HG03175 (cell line): ENCODE results near the gene ATP6V1F.

Experiments used
- ATAC-seq: cut with Tn5 transposase; IDR thresholded peaks from one replicate; pipeline ENCODE4 v1.9.1; 2021; ENCODE audit warnings: mild to moderate bottlenecking, moderate library complexity; ENCODE audit not compliant: unreplicated experiment

ATP6V1F gene

DNA sequence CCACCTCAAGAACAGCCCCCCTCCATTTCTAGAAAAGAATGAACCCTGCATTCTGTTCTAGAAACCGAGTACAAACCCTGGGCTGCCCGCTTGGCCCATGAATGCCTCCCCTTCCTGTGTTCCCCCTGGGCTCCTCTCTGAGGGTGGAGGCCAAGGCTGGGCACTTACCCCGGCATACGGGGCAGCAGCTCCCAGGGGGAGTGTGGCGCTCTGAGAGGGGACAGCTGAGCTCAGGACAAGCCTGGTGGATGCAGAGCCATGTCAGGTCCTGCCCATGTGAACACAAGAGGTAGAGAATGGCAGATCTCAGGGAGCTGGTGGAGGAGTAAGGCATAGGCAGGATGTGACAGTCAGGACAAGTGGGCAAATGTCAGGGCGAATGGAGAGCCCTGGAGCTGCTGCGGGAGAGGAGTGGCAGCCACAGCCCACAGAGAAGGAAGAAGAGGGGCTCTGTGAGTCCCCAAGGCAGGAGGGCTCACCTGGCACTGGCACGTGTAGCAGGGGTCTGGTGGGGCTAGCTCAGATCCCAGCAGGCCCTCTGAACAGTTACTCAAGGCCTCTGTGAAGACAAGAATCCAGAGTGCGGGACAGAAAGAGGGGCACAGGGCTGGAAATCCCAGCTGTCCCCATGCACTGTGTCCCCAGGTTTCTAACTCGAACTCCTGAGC, 18.9 kb downstream of the ATP6V1F start:
- no peak for ATAC-seq

DNA sequence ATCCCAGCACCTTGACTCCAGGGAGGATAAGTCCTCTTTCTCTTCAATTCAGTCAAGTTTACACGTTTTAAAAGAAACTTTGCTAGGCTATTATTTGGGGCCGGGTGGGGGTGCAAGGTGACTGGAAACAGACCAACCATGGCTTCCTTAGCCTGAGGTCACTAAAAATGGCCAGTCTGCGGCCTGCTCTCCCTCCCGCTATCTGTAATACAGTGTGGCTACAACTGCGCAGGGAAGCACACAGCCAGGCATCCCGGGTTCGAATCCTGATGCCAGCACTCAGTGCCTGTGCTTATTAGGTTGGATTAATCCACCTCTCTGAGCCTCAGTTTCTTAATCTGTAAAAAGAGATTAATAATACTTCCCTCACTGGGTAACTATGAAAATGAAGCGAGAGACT, 19.5 kb downstream of the ATP6V1F start:
- no peak for ATAC-seq

GRCh38 chr7:128883622-128884448, 21.2 kb downstream of the ATP6V1F start:
- peak; percentile 56 for ATAC-seq

GRCh38 chr7:128884561-128885369, 22.1 kb downstream of the ATP6V1F start:
- ATAC-seq: no peak

- ATAC-seq: no peak
Measured at GRCh38 chr7:128885370-128886187, 22.9 kb downstream of the ATP6V1F start.

- ATAC-seq: no peak
Measured at GRCh38 chr7:128886391-128887168, 23.9 kb downstream of the ATP6V1F start.

DNA sequence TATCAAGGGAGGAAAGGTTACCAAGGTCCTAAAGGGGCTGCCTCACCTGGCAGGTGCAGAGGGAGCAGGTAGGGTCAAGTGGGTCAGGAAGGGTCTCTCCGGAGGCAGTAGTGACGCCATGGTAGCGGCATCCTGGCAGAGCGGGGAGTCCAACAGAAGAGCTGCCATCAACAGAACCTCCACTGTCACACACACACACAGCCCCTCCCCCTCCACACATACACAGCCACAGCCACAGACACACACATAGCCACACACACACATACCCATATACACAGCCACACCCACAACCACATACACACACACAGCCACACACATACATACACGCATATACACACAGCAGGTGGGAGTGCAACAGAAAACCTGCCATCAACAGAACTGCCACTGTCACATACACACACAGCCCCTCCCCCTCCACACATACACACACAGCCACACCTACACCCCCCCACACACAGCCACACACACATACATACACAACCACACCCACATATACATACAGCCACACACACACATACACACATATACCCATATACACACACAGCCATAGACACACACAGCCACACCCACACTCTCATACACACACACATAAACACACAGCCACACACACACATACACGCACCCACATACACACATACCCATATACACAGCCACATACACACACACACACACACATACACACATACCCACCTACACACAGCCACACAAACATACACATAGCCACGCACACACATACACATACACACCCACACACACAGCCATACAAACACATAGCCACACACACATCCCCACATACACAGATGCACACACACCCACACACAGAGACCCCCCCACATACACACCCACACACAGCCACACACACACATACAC, 24.7 kb downstream of the ATP6V1F start:
- ATAC-seq: no peak

GRCh38 chr7:128888039-128888755, 25.5 kb downstream of the ATP6V1F start:
- no peak for ATAC-seq

DNA sequence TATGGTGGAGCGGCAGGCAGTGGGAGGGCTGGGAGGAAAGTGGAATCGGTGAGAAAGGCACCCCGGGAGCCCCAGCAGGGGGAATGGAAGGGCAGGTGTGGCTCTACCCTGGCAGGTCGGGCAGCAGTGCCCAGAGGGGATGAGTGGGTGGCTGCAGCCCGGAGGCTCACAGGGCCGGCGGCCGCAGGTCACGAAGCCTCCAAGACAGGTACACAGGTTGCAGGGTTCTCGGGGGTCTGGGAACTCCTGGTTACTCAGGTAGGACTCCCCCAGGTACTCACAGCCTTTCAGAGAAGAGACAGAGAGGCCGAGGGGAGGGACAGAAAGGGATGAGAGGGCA, 26.1 kb downstream of the ATP6V1F start:
- ATAC-seq: no peak

DNA sequence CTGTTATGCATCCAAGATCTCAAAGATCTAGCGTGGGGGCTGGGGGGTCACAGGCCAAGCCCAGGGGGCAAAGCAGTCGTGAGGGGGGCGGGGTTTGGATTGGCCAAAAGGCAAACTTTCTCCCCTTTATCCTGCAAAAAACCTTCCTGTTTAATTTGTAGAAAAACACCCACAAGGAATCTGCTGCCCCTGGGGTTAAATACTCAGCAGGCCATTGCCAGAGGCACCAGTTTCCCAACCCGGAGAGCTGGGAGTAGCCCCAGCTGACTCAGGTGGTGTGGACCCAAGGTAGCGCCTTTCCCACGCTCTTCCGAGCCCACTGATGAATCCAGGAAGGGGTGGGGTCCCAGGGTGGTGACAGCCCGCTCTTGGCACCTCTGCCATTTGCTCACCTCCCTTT, 26.5 kb downstream of the ATP6V1F start:
- ATAC-seq: no peak

GRCh38 chr7:128890306-128891109, 27.9 kb downstream of the ATP6V1F start:
- ATAC-seq: no peak

GRCh38 chr7:128891110-128891941, 28.7 kb downstream of the ATP6V1F start:
- no peak for ATAC-seq

DNA sequence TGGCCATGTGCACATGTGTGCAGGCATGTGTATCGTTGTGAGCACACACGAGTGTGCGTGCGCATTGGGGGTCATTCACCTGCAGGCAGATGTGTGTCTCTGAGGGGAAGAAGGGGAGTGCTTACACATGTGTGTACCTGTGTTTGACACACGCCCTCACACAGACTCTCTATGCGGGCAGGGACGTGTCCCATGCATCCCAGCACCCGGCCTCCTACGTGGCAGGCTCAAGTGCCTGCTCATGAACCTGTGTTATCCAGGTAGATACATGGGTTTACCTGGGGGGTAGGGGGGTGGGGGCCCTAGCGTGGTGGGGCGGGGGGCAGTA, 29.2 kb downstream of the ATP6V1F start:
- ATAC-seq: no peak

- no peak for ATAC-seq
Measured at GRCh38 chr7:128892521-128893250, 30.0 kb downstream of the ATP6V1F start.

DNA sequence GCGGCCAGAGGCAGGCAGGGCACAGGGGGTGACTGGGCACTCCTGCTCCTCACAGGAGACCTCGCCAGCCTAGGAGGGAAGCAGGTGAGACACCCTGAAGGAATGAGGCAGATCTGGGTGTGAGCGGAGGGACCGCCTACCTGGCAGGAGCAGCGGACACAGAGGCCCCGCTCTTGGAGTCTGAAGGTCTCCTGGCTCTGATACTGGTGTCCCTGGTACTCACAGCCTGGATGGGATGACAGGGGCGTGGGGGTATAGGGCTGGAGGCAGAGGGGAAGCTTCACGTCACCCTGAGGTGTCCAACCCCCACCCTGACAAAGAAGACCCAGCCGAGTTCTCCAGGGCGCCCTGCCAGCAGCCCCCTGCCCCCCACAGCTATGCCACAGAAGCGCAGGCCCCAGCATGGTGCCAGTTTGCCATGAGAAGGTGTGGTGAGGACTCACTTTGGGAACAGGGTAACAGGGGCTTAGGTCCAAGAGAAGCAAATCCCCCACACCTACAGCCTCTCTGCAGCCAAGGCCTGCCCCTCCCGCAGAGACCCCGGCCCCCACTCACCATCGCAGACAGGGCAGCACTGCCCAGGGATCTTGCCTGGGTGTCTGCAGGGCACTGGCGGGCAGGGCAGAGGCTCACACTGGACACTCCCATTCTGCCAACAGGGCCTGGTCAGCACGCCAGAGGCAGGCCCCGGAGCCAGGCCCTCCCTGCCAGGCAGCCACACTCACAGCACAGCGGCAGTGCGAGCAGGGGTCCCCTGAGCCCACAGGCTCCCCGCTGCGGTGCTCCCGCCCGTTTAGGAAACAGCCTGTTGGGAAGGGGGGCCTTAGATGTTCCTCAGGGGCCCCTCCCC, 30.8 kb downstream of the ATP6V1F start:
- no peak for ATAC-seq
